GM19438 (cell line): ENCODE results near the gene SCNN1A.
"Not testable (repeated sequence)": the region's sequence is repeated elsewhere in the genome, so short reads cannot be mapped to it uniquely, and the experiment has no call there.

Experiments
- ATAC-seq: cut with Tn5 transposase; IDR thresholded peaks from one replicate; pipeline ENCODE4 v1.9.1; 2021; ENCODE audit warnings: low read depth; ENCODE audit not compliant: unreplicated experiment

The SCNN1A gene

DNA sequence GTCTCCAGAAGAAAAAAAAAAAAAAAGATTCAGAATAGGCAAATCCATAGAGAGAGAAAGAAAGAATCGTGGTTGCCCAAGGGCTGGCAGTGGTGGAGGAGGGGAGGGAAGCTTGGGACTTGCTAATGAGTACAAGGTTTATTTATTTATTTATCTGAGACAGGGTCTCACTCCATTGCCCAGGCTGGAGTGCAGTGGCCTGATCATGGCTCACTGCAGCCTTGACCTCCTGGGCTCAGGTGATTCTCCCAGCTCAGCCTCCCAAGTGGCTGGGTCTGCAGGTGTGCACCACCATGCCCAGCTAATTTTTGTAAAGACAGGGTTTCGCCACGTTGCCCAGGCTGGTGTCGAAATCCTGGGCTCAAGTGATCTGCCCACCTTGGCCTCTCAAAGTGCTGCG lies 23.7 kb downstream of the SCNN1A start:
- ATAC-seq: no peak

DNA sequence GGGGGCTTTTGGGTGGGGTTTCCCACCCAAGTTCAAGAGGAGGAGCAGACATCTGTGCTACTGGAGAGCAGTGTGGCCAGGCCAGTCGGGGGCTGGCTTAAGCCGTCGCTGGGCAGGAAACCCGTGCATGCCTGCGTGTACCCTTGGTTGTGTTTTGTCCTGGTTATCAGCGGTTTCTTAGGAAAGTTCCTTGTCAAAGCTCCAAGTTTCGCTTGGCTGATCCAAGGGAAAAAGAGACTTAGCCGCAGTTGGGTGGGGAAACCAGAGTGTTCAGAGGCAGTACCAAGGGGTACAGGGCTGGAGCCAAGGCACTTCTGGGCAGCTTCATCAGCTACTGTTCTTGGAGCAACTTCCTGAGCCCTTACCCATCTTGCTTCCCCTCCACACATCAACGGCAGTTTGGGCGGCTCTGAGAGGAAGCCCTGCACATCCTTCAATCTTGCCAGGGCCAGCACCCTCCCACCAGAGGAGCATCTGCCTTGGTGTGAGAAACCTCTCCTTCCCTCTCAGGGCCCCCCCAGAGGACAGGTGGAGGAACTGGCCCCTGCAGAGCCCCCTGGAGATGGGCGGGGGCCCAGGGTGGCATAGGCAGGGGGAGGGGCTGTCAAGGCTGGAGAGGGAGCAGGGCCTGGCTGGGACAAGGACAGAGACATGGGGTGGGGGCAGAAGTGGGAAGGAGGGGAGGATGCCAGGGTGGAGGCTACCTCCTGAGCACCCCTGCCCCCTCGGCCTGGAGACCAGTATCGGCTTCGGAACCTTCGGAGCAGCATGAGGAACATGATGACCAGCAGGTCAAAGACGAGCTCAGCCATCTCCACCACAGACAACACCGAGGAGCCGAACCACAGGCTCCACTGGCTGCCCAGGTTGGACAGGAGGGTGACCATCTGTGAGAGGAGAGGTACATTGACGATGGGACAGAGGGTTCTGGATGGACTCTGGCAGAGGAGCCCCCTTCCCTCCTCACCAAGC lies 27.7 kb downstream of the SCNN1A start:
- ATAC-seq: no peak

DNA sequence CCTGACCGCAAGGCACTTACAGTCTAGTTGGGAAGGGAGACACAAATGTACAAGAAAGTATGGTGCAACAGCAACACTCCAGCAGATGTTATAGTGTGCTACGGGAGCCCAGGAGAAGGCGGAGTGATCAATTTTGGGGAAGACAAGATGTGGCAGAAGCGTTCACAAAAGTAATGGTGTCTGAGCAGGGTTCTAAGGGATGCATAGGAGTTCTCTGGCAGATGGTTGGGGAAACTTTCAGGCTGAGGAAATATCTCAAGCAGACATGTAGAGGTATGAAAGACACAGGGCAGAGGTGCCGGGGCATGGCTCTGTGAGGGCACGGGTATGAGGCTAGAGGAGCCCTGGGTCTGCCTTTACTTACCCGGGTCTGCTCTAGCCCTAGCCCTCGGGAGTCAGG lies 28.4 kb downstream of the SCNN1A start:
- ATAC-seq: no peak

DNA sequence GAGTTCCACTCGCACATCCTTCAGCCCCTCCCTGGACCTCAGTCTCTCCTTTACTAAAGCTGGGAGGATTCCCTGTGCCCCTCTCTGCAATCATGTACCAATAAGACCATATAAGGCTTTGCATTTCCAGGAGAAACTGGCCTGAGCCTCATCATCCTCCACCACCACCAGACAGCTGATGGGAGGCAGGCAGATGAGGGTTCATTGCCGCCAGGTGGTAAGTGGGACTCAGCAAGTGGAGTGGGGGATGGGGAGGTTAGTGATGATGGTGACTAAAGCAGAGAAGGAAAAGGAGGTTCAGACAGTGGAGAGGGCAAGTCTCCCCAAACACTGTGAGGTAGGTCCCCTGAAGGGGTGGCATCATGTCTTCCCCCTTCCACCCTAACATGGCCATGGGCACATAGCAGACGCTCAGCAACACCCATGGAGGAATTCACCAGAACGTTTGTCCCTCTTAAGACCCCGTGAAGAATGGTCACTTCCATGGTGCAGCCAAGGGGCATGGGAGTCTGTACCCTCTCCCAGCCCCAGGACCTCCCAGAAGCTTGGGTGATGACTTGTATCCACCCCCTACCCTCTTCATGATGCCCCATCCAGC lies 29.0 kb downstream of the SCNN1A start:
- ATAC-seq: no peak

DNA sequence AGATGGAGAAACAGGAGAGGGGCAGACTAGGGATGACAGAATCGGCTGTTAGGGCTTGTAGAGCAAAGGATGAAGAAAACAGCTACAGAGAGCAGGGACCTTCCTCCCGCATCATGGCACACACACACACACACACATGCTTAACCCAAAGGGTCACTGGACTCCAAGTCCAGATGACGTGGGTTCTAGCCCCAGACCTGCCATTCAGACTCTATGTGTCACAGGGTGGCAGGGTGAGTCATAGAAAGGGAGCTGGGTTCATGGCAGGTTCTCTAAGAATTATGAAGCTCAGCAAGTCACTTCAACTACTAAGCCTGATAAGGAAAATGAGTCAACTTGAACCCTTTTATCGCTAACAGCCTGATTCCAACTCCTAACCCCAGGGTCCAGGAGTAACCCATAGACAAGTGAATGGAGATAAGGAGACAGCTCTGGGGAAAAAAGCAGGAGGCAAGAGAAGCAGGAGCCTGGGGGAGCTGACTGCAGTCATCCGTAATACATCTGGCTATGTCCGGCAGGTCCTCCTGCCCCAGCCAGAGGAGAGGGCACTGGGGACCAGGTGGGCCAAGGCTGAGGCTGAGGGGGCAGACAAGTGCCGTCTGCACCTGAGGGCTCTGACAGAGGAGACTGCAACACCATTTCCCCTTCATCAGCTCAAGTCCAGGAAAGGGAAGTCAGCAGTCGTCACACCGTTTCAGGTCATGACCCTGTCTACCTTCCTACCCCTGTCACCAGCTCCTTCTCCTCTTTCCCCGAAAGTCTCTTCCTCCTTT lies 29.9 kb downstream of the SCNN1A start:
- ATAC-seq: no peak

DNA sequence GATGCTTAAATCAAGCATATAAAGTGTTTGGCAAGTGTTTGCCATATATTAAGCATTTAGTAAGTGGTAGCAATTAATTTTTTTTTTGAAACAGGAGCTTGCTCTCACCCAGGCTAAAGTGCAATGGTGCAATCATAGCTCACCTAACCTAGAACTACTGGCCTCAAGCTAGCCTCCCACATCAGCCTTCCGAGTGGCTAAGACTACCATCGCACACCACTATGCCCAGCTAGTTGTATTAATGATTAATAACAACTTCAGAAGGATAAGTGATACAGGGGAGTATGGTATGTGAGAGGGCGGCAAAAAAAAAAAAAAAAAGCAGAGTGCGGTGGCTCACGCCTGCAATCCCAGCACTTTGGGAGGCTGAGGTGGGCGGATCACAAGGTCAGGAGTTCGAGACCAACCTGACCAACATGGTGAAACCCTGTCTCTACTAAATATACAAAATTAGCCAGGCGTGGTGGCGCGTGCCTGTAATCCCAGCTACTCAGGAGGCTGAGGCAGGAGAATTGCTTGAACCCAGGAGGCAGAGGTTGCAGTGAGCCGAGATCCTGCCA lies 31.2 kb downstream of the SCNN1A start:
- not testable (repeated sequence) for ATAC-seq

DNA sequence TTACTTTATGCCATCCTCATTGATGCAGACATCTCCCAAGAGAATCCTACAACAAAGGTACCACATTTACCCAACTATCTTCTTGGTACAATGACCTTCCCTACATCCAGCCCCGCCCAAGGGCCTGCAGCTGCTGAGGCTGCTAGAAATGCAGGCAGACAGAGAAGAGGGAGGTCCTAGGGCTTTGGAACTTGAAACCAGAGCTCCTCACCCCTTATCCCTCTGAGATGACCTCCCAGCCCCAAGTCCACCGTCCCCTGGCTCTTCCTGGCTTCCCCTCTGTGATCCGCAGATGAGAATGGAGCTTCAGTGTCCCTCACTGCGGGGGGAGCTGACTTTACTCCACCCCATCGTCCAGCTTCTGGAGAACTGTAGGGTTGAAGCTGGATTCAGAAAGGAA lies 31.8 kb downstream of the SCNN1A start:
- no peak for ATAC-seq

DNA sequence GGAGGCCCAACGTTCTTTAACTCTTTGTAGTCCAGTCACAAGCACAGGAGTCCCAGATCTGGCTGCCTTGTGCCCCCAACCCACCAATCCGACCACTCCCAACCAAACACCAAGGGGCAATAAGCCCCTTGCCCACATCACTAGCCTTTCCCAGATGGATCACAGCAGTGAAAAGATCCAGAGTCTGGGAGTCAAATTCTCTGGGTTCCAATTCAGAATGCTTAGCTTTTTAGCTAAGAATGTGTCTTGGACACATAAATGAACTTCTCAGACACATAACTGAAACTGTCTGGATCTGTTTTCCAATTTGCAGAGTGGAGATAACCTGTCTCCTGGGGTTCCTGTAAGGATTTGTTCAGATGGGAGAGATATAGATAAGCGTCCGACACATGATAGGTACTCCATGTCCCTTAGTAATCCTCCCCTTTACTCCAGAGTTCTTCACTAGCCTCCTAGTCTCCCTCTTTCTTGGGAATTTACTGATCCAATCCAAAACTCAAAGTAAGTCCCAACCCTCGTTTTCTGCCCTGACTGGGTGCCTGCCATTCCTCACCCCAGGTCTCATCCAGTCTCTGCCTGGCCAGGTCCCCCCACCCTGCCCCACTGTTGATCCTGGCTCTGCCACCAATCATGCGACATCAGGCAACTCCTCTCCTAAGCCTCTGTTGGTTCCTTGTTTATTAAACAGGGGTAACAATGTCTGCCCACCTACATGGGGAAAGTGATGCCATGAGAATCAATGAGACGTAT lies 33.0 kb downstream of the SCNN1A start:
- ATAC-seq: no peak

DNA sequence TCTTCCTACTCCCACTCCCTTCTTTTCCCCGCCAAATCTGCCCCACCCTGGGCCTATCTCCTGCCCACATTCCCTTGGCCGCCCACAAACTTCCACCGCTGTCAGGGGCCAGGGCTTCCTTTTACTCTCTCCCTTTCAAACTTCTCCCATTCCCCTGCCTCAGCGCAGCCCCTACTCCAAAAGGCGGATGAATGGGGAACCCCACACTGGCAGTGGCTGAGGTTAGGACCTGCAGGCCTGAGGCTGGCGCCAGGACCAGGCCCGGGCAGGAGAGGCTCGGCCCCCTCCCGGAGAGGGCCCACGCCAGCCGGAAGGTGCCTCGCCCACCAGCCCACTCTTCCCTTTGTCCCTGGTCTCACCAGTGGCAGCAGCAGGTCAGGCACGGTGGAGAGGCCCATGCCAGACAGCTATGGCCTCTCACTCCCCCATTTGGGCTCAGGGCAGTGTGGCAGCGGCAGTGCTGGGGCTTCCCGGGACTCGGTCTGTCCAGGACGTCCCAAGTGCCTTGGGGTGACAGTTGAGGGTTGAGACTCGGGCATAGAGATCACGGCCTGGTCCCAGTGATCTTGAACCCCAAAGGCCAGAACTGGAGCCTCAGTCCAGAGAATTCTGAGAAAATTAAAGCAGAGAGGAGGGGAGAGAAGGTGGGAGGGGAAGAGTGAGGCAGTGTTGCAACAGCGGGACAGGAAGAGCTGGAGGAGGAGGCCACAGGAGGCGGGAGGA lies 33.8 kb downstream of the SCNN1A start, which contains the start of gene TNFRSF1A:
Gene TNFRSF1A, minus strand, starts transcription at position 660 of the 723 bp plus-strand sequence. Its CDS starts 262 bp downstream, at position 398.
- no peak for ATAC-seq

DNA sequence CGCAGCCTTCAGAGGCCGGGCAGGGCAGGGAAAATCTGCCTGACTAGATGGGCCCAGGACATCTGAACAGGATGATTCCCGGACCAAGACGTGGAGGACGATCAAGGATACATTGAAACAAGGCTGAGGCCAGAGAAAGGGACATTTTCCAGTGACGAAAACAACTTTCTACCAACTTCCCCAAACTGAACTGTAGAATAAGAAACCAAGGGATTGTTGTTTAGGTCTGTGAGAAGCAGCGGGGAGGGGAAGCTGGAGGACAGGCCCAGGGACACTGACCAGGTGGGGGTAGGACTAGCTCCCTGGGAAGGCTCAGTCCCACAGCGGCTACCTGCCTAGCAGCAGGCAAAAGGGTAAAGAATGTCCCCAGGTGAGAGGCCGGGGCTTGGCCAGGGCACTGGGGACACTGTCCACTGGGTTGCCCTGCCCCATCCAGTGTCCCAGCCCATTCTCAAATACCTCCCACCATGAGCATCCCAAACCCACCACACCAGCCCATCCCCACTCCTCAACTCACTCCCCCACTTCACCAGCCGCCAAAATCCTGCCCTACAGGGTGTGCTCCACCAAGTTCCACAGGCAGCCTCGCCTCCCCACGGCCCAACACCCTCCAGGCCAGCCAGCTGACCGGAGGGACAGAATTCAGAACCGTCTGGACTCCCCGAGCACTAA lies 34.5 kb downstream of the SCNN1A start:
- no peak for ATAC-seq

DNA sequence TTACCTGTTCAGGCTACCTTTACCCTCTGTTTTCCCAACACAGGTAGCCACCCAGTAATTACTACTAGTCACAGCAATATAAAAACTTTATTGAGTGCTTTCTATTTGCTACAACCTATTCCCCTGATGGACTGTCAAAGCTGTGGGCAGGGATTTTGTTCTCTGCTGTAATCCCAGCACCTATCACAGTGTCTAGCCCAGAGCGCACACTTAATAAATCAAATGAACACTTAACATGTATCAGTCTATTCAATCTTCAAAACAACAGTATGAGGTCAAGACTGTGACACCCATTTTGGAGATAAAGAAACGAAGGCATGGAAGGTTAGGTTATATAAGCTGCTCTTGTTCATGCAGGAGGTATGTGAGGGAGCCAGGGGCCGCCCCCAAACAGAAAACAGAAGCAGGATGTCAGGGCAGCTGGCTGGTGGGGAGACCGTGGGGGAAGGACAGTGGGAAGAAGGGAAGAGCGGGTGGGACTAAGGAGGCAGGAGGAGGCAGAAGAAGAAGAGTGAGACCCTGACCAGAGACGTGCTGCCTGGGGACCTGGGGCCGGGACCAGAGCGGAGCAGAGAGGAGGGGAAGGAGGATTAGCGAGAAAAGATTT lies 35.2 kb downstream of the SCNN1A start:
- no peak for ATAC-seq

DNA sequence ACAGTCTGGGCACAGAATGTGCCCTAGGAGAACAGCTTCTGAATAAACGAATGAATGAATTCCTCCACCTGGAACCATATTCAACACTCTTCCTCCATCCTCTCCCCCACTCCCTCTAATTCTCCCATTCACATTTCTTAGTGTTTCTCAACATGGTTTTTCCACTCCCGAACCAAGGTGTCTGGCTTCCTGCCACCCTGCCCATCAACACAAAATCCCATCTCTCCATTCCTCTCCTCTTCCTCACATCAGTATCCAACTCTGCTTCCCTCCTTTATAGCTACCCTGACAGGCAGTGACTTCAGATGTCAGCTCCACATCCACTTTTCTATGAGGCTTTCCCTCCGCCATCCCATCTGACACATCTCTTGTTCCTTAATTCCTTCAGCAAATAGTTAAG lies 36.4 kb downstream of the SCNN1A start:
- ATAC-seq: no peak

DNA sequence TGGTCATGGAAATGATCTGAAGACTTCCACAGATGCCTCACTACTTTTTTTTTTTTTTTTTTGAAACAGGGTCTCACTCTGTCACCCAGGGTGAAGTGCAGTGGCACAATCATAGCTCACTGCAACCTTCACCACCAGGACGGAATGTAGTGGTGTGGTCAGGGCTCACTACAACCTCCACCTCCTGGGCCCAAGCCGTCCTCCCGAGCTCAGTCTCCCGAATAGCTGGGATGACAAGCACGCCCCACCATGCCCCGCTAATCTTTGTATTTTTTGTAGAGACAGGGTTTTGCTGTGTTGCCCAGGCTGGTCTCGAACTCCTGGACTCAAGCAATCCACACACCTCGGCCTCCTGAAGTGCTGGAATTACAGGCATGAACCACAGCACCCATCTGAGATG lies 36.8 kb downstream of the SCNN1A start:
- not testable (repeated sequence) for ATAC-seq

DNA sequence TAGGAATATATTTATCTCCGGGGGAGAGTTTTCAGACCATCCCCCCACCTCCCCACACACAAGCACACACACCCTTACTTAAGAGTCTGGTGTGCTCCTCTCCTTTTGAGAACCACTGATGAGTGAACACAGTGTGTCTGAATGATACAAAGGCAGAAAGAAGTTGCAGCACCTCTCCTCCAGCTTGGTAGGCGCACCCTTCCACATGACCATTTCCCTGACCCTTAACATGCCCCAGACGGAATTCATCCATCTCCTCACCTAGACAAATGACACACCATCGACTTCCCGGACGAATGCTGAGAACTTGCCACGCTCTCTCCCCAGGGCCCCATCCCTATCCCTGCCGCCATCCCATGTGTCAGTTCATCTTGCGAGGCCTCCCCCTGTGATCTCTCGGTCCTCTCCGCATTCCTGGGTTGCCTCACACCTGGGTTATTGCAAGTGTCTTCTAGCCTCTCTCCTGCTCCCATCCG lies 37.4 kb downstream of the SCNN1A start:
- ATAC-seq: no peak

DNA sequence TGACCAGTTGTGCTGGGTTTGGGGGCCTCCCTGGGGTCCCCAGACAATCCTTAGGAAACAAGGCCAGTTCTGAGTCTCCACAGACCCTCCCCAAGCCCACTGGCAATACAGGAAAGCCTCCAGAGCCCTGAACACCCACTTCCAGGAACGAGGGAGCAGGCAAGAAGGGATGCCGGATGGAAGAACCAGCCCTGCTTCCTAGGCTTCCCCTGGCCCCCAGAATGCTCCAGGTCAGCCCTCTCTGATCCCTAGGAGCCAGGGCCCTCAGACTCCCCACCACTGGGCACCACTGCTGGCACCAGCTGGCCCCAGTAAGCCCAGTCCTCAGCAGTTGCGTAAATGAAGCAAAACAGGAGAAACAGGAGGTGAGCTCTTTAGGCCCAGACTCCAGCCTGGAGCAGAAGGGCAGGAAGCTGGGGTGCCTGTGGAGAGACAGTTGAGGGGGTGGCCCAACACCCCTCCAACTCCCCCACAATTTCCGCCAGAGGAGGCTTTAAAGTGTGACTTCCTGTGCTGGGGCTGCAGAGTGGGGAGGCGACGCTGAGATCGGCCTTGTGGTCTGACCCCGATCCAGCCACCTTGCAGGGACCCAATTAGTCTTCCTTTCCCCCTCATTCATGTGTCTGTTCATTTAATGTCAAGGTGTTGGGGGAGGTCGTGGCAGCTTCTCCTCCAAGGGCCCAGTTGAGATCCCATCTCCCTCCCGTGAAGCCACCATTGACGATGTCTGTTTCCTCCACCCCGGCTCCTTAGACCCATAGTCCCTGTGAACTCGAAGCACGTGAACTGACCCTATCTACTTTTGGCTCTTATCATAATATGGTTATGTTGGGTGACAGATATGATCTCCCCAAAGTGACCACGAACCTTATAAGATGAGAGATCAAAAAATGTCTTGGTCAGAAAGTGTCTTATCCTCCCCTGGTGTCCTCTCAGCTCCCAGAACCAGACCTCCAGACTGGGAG lies 38.2 kb downstream of the SCNN1A start:
- no peak for ATAC-seq

DNA sequence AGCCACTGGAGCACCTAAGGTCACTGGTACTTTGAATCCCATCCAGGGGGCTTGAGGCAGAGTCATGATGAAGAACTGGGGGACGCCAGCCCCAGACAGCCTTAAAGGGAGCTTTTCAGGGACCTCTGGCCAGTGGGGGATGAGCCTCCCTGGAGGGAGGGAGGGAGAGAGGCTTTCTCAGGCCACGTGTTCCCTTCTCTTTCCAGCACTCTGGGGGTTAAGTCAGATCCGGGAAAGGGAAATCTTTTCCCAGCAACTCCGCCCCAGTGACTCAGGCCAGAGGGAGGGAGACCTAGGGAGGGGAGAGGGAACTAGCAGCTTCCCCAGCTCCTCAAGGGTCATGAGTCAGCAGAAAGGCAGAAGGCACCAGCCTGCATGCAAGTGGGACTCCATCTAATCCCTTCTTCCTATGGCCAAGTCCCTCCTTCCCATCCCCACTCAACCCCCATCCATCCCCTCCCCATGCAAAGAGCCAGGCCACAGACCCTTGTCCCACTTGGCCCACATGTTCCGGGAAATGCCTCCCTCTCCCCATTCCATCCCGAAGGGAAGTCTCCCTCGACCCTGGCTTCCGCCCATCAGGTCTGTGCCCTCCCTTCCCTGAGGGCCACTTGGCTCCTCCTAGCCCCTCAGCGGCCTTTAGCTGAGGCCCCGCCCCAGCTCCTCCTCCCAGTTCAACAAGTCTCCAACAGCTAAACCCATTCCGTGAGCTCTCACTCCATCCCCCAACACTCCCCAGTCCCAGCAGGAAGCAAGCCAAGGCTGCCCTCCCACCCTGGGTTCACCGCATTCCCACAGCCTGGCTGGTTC lies 39.1 kb downstream of the SCNN1A start:
- ATAC-seq: no peak
